HG03460 (cell line): ENCODE measurements around the gene KIF11.

Experiments
- ATAC-seq: cut with Tn5 transposase; IDR thresholded peaks from one replicate; pipeline ENCODE4 v1.9.1; 2021; ENCODE audit not compliant: unreplicated experiment

KIF11 gene

GRCh38 chr10:92702301-92702916 lies 109.5 kb downstream of the KIF11 start:
- no peak for ATAC-seq
